Nephron (organoid): ENCODE results near the gene SBF2.

ENCODE experiments used
- H3K27ac Mint-ChIP-seq, 3 experiments: 2 replicates each; pipeline ENCODE4 v1.8.0; 2020; ENCODE audit warnings: mixed read lengths in 3 of 3, mild to moderate bottlenecking in 2 of 3, moderate library complexity in 1 of 3
- H3K27me3 Mint-ChIP-seq: 2 replicates; pipeline ENCODE4 v1.8.0; 2021; ENCODE audit warnings: low read depth, mild to moderate bottlenecking, moderate library complexity, mixed read lengths
- H3K36me3 Mint-ChIP-seq: 2 replicates; pipeline ENCODE4 v1.8.0; 2020; ENCODE audit warnings: low read depth, mixed read lengths
- H3K4me1 Mint-ChIP-seq: 2 replicates; pipeline ENCODE4 v1.8.0; 2020; ENCODE audit warnings: mixed read lengths
- H3K4me3 Mint-ChIP-seq, 3 experiments: 2 replicates each; pipeline ENCODE4 v1.8.0; 2020; ENCODE audit warnings: mild to moderate bottlenecking in 3 of 3, mixed read lengths in 3 of 3, moderate library complexity in 2 of 3
- H3K9me3 Mint-ChIP-seq: 2 replicates; pipeline ENCODE4 v1.8.0; 2020; ENCODE audit warnings: mixed read lengths
- CTCF ChIP-seq, 3 experiments: fragments of 200-600 bp; sonication (generic); IDR thresholded peaks; one replicate each; pipeline ENCODE4 v1.5.0; 2021; ENCODE audit warnings: antibody characterized with exemption in 3 of 3; ENCODE audit not compliant: unreplicated experiment in 3 of 3

The SBF2 gene

GRCh38 chr11:9927670-9928069 is 366.3 kb downstream of the SBF2 start:
- no peak for TF ChIP-seq CTCF (IDR thresholded peaks at IDR 0.05; ENCODE audit: unreplicated experiment in 3 of 3)
- H3K4me3 Mint-ChIP-seq = no peak overlapping the region
- peaks cover 7% of the 10 kb centered on the region for H3K4me1 Mint-ChIP-seq
- no peak overlapping the region for H3K27ac Mint-ChIP-seq
- H3K27me3 Mint-ChIP-seq = no peaks in the 10 kb centered on the region
- peaks cover 17% of the 10 kb centered on the region for H3K9me3 Mint-ChIP-seq
- peaks cover 38% of the 10 kb centered on the region for H3K36me3 Mint-ChIP-seq

- Mint-ChIP-seq H3K4me1 (peaks cover 8% of the 10 kb centered on the region), H3K36me3 (peaks cover 4% of the 10 kb centered on the region), H3K27ac (peak overlapping the region; percentile 52 to 87 (median 64)), H3K4me3 (no peak overlapping the region), H3K27me3 (no peaks in the 10 kb centered on the region), H3K9me3 (no peaks in the 10 kb centered on the region)
- no peak for TF ChIP-seq CTCF (IDR thresholded peaks at IDR 0.05; ENCODE audit: unreplicated experiment in 3 of 3)
These were observed 370.7 kb downstream of the SBF2 start for GRCh38 chr11:9923280-9923679.

GRCh38 chr11:9922806-9923205 is 371.2 kb downstream of the SBF2 start:
- Mint-ChIP-seq H3K36me3 (peaks cover 3% of the 10 kb centered on the region), H3K4me3 (peak overlapping the region in 1 of 3 experiments; percentile 3), H3K4me1 (peaks cover 8% of the 10 kb centered on the region), H3K27me3 (no peaks in the 10 kb centered on the region), H3K27ac (peak overlapping the region; percentile 52 to 87 (median 64)), H3K9me3 (no peaks in the 10 kb centered on the region)
- TF ChIP-seq CTCF (IDR thresholded peaks at IDR 0.05; ENCODE audit: unreplicated experiment in 3 of 3) = no peak

- Mint-ChIP-seq H3K9me3 (no peaks in the 10 kb centered on the region), H3K4me1 (no peaks in the 10 kb centered on the region), H3K36me3 (peaks cover 6% of the 10 kb centered on the region), H3K4me3 (no peak overlapping the region), H3K27me3 (no peaks in the 10 kb centered on the region), H3K27ac (no peak overlapping the region)
- TF ChIP-seq CTCF (IDR thresholded peaks at IDR 0.05; ENCODE audit: unreplicated experiment in 3 of 3) = no peak
These were observed 377.5 kb downstream of the SBF2 start for GRCh38 chr11:9916480-9916879.

GRCh38 chr11:9914064-9914463 is 380.0 kb downstream of the SBF2 start:
- Mint-ChIP-seq H3K4me1 (no peaks in the 10 kb centered on the region), H3K4me3 (no peak overlapping the region), H3K27me3 (no peaks in the 10 kb centered on the region), H3K36me3 (peaks cover 7% of the 10 kb centered on the region), H3K9me3 (no peaks in the 10 kb centered on the region), H3K27ac (no peak overlapping the region)
- no peak for TF ChIP-seq CTCF (IDR thresholded peaks at IDR 0.05; ENCODE audit: unreplicated experiment in 3 of 3)

GRCh38 chr11:9905960-9906791 is 387.8 kb downstream of the SBF2 start:
- Mint-ChIP-seq H3K4me1 (peaks cover 16% of the 10 kb centered on the region), H3K27me3 (no peaks in the 10 kb centered on the region), H3K9me3 (no peaks in the 10 kb centered on the region), H3K4me3 (no peak overlapping the region), H3K27ac (peak overlapping the region; percentile 25 to 78 (median 35)), H3K36me3 (peaks cover 12% of the 10 kb centered on the region)
- TF ChIP-seq CTCF (IDR thresholded peaks at IDR 0.05; ENCODE audit: unreplicated experiment in 3 of 3) = no peak
